Lung (tissue), 12 donors: Measurements from ENCODE around the gene WDR38. TPM values are rescaled to one million over a fixed set of nuclear protein-coding genes. Genes with fewer than 3 reads are reported as not detected.

Source experiments
- ATAC-seq: fragments of 200-7000 bp; cut with Tn5 transposase; one replicate; pipeline ENCODE4 v1.9.1; 2020; ENCODE audit warnings: moderate number of reproducible peaks; ENCODE audit not compliant: insufficient read depth, low FRiP score
- DNase-seq, 3 donors: peaks; one replicate each; pipeline ENCODE4 v3.0.0-alpha.2; 2013 to 2017
- H3K27ac ChIP-seq, 2 donors: one replicate each; pipeline ENCODE4 v1.5.1; 2013; ENCODE audit warnings: mild to moderate bottlenecking in 2 of 2, moderate library complexity in 2 of 2, control low read depth in 1 of 2, inconsistent platforms in 1 of 2, low read depth in 1 of 2, low read length in 1 of 2
- H3K27me3 ChIP-seq, 3 donors: one replicate each; pipeline ENCODE4 v1.5.1; 2013; ENCODE audit warnings: low read length in 2 of 3; ENCODE audit not compliant: control insufficient read depth in 3 of 3, insufficient read depth in 3 of 3
- H3K36me3 ChIP-seq, 4 donors: one replicate each; pipeline ENCODE4 v1.5.1; 2013; ENCODE audit warnings: low read length in 4 of 4, mild to moderate bottlenecking in 1 of 4, moderate library complexity in 1 of 4; ENCODE audit not compliant: control insufficient read depth in 4 of 4, insufficient read depth in 4 of 4
- H3K4me1 ChIP-seq, 5 donors: one replicate each; pipeline ENCODE4 v1.5.1; 2013; ENCODE audit warnings: low read length in 5 of 5, mild to moderate bottlenecking in 2 of 5, moderate library complexity in 1 of 5; ENCODE audit not compliant: control insufficient read depth in 5 of 5, insufficient read depth in 5 of 5
- H3K4me3 ChIP-seq: one replicate; pipeline ENCODE4 v1.5.1; 2013; ENCODE audit warnings: mild to moderate bottlenecking, control low read depth, moderate library complexity
- H3K9ac ChIP-seq, 2 donors: one replicate each; pipeline ENCODE4 v1.5.1; 2013; ENCODE audit warnings: low read length in 2 of 2, control low read depth in 1 of 2; ENCODE audit not compliant: insufficient read depth in 1 of 2
- H3K9me3 ChIP-seq, 4 donors: one replicate each; pipeline ENCODE4 v1.5.1; 2013; ENCODE audit warnings: low read length in 3 of 4, mild to moderate bottlenecking in 1 of 4, moderate library complexity in 1 of 4; ENCODE audit not compliant: control insufficient read depth in 4 of 4, insufficient read depth in 3 of 4
- CTCF ChIP-seq: IDR thresholded peaks from 2 replicates; pipeline ENCODE4 v1.5.1; 2012; ENCODE audit warnings: mild to moderate bottlenecking; ENCODE audit errors: control extremely low read depth, extremely low read depth
- WGBS, 2 donors: extraction: QIAGEN DNeasy Blood & Tissue Kit; methylation state at CpG; one replicate each; pipeline ENCODE4 v1.1.7; 2013; 5-methylcytosine and 5-hydroxymethylcytosine counted together
- polyA plus RNA-seq, 2 donors: library from polyadenylated mRNA; stranded (reverse); fragments of 200-250 nt; gene quantifications; one replicate each; pipeline ENCODE4 v1.2.1, GENCODE V29; 2013
- total RNA-seq, 2 donors: library from RNA; depleted of rRNA in 1 of 2; stranded (reverse); fragments of >200 nt in 1 of 2; gene quantifications; one replicate each; pipeline ENCODE4 v1.2.1, GENCODE V29; 2014 to 2021
- donor health status: control.
- donor health status: control.
- donor health status: Bipolar disorder and iron deficiency.
- donor health status: healthy.
- donor health status: DM: yes; HTN: yes; CAD: no.

Gene WDR38
- total and polyA plus RNA-seq, 4 donors: 6.0 to 28.9 (median 12.1) TPM

- H3K27ac ChIP-seq: peak overlapping the region in 1 of 2 donors; percentile 51
- no peak overlapping the region for H3K9ac ChIP-seq
- no peak overlapping the region for H3K4me3 ChIP-seq
- DNase-seq (no peak), ATAC-seq (no peak)
- H3K4me1 ChIP-seq: no peaks in the 10 kb centered on the region
- H3K27me3 ChIP-seq: no peaks in the 10 kb centered on the region
- 64 to 71% methylated on average over 18 of the region's 18 CpGs for WGBS, 2 donors
- H3K36me3 ChIP-seq: no peaks in the 10 kb centered on the region
- no peak for TF ChIP-seq CTCF
- H3K9me3 ChIP-seq: peaks cover 0 to 2% (median 0%) of the 10 kb centered on the region in 4 donors
Observed at GRCh38 chr9:124818431-124819281, 34.6 kb upstream of the WDR38 start.

GRCh38 chr9:124820698-124821623 is 32.3 kb upstream of the WDR38 start:
- ATAC-seq (no peak), DNase-seq (peak in 1 of 3 donors; percentile 43)
- H3K9ac ChIP-seq: no peak overlapping the region
- H3K27ac ChIP-seq: no peak overlapping the region
- peaks cover 0 to 2% (median 0%) of the 10 kb centered on the region in 4 donors for H3K9me3 ChIP-seq
- no peaks in the 10 kb centered on the region for H3K27me3 ChIP-seq
- no peaks in the 10 kb centered on the region for H3K36me3 ChIP-seq
- H3K4me3 ChIP-seq: no peak overlapping the region
- 88 to 92% methylated on average over 12 of the region's 12 CpGs for WGBS, 2 donors
- no peak for TF ChIP-seq CTCF
- H3K4me1 ChIP-seq: no peaks in the 10 kb centered on the region

- Histone ChIP-seq H3K4me1 (peaks cover 3 to 13% (median 4%) of the 10 kb centered on the region in 5 donors), H3K4me3 (no peak overlapping the region), H3K27ac (no peak overlapping the region), H3K36me3 (no peaks in the 10 kb centered on the region), H3K9ac (peak overlapping the region in 1 of 2 donors; percentile 23), H3K9me3 (no peaks in the 10 kb centered on the region), H3K27me3 (no peaks in the 10 kb centered on the region)
- DNase-seq (no peak), ATAC-seq (no peak)
- no peak for TF ChIP-seq CTCF
- WGBS, 2 donors: 31 to 34% methylated on average over 2 of the region's 2 CpGs
Observed at GRCh38 chr9:124828489-124829333, 24.5 kb upstream of the WDR38 start.
